Fibroblast of lung (primary cell): ENCODE results near the gene C1orf52.

Source experiments
- CTCF ChIP-seq, 2 donors: IDR thresholded peaks in 1 of 2; conservative IDR thresholded peaks in 1 of 2; 1 replicate in 1 of 2; 2 replicates in 1 of 2; pipeline ENCODE4 v1.5.1; 2011 to 2012; ENCODE audit warnings: low read length in 2 of 2, control low read depth in 1 of 2, inconsistent platforms in 1 of 2, low read depth in 1 of 2, mild to moderate bottlenecking in 1 of 2
- EZH2 ChIP-seq: IDR thresholded peaks from 2 replicates; pipeline ENCODE4 v1.5.1; 2012; ENCODE audit warnings: low read length, control low read depth, mild to moderate bottlenecking; ENCODE audit errors: missing control alignments

GRCh38 chr1:85280636-85281035, 21.2 kb upstream of the C1orf52 start:
- TF ChIP-seq EZH2 (no peak), CTCF (conservative IDR thresholded peaks at IDR 0.05 in 1 of 2, IDR thresholded peaks at IDR 0.05 in 1 of 2; ENCODE audit: low read depth in 1 of 2, low read length in 2 of 2) (no peak)
